GM18517 (cell line): Measurements from ENCODE around the gene ITGA3.

Experiments
- ATAC-seq: cut with Tn5 transposase; IDR thresholded peaks from one replicate; pipeline ENCODE4 v1.9.1; 2021; ENCODE audit warnings: mild to moderate bottlenecking, moderate library complexity; ENCODE audit not compliant: unreplicated experiment

Gene ITGA3

GRCh38 chr17:50123649-50124349 is 67.9 kb downstream of the ITGA3 start:
- no peak for ATAC-seq

DNA sequence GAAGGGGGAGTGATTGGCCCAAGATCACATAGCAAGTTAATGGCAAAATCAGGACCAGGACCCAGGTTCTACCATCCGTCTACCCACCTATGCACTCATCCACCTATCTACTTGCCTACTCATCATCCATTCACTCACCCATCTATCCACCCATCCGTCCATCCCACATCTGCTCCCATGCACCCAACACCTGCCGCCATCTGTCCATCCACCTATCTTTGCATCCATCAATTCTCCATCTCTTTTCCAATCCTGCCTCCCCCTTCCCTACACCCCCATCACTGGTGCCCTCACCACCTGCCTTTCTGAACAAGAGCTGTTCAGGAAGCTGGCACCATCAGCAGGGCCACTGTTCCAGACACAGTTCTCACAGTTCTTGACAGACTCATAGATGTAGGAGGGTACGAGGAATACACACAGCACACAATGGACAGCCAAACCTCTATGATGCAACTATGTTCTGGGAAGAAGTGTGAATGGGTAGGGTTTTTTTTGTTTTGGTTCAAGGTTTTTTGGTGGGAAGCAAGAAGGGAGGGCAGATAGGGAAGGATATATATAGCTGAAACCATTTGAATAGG is 69.6 kb downstream of the ITGA3 start:
- ATAC-seq, result no peak

DNA sequence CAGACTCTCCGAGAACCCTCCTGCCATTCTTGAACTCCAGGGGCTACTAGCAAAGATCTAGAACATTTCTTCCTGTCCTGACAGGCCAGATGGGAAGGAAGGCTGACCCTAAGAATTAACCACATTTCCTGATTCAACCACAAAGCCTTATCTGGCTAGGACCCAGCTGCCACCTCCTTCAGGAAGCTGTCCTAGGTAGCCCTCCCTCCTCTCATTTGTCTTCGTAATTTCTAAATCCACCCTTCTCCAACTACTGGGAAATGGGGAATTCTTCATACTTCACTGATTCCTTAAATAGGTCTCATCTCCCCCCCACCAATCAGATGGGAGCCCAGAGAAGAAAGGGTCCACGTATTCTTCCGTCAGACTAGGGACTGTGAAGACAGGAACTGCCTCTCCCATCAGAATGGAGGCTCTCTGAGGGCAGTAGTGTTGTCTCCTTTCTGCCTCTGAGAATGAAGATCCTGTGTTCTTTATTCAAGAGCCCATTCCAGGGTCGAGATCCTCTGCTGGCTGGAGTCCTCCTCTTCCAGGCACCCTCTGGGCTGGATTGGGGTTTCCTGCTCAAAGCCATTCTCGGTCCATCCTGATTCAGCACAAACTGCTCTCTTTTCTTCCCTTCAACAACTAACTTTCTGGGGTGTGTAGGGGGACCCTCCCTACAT is 71.9 kb downstream of the ITGA3 start:
- no peak for ATAC-seq

- no peak for ATAC-seq
Observed at GRCh38 chr17:50128441-50129352, 72.8 kb downstream of the ITGA3 start.

DNA sequence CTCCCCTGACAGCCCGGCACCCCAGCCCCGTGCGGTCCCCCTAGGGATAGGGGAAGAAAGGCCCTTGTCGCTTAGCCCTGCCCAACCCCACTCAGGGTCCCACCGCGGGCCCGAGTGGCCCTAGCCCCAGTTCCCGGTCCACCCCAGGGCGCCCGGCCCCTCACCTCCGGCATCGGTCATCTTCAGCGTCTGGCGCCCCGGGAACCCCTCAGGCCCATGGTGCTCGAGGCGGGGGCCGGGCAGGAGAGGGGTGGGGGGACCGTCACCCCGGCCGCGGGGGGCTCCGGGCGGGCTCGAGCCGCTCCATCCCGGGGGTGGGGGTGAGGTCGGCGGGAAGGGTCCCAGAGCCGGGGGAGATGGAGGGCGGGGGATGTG is 73.4 kb downstream of the ITGA3 start:
- no peak for ATAC-seq

DNA sequence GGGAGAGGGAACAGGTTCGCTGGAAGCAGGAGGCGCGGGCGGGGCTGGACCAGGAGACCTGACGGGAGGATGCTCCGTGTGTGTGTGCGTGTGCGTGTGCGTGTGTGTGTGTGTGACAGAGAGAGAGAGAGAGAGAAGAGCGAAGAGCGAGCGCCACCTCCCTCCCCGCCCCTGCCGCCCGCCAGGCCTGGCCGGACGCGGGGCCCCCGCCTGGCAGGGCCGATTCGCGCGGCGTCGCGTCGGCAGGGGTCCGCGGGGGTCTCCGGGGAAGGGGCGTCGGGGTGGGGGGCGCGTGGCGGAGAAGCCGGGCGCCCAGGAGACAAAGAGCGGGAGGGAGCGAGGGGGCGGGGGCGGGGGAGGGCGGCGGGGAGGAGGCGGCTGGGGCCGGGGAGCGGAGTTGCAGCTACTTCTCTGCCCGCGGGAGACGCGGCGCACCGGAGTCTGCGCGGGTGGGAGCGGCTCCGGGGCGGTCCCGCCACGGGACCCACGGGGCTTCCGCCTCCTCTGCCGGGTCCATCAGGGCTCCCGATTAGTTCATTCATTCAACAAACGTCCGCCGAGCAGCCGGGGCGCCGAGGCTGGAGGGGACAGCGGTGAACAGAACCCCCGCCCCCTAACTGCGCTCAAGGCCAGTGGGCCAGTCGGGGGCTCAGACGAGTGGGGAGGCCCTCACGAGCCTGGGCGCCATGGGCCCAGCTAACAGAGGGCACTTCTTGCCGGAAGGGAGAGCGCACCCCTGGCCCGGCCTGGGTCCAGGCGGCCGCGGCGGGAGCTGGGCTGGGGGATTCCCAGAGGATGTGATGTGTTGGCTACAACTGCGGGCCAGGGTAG is 74.0 kb downstream of the ITGA3 start, which contains the start of gene SAMD14:
SAMD14 (minus strand) TSS at position 433 of the 831 bp plus-strand sequence. CDS start 5,201 bp downstream, outside the sequence.
- ATAC-seq, result no peak

DNA sequence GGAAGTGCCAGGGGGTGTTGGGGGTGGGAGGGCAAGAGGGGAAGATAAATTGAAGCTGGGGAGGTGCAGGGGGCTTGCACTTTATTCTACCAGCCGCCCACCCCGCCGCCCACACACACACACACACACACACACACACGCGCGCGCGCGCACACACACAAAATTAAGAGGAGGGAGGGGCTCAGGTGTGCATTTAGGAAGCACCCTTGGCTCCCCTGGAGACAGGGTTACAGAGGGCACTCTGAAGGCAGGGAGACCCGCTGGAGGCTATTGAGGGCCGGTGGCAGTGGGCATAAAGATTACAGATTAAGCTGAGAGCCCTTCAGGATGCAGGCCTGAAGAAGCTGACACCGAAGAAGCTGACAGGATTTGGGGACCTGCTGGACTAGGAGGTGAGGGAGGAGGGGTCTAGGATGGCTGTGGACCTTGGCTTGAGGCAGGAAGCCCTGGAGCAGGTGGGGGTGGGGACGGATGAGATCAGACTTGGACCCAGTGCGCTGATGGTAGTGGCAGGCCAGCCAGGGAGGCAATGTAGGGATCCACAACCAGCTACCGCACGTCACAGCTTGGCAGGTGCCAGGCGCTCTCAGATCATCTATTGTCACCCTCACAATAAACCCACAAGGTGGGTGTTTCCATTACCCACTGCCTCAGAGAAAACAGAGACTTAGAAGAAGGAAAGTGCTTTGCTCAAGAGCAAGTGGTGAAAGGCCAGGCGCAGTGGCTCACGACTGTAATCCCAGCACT is 74.8 kb downstream of the ITGA3 start:
- ATAC-seq, result no peak

DNA sequence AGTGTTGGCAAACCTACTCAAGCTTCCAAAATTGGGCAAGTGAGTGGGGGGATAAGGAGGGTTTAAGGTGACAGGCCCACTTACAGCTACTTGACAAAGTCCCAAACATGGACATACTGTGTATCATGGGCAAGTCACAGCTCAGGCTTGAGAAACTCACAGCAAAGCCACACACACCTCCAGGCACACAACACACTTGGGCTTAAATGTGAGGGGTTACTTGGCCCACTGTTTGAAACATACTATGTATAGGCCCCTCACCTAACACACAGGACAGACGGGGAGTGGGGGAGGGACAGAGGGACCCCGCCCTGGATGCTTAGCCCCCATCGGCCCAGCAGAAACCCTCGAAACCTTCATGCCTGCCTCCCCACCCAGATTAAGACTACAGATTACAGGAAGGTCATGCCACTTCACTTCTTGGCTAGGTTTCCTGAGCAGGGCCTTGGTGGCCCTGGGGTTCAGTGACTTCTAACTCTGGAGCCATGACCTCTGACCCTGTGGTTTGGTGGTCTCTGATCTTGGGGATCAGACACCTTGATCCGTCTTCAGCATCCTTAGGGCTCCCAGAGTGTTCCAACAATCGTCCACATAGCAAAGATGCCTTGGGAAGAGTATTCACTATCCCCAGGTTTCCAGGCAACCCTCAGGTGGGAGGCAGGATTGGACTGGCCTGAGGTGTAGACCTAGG is 76.3 kb downstream of the ITGA3 start:
- no peak for ATAC-seq

- no peak for ATAC-seq
Observed at GRCh38 chr17:50133028-50133768, 77.3 kb downstream of the ITGA3 start.

DNA sequence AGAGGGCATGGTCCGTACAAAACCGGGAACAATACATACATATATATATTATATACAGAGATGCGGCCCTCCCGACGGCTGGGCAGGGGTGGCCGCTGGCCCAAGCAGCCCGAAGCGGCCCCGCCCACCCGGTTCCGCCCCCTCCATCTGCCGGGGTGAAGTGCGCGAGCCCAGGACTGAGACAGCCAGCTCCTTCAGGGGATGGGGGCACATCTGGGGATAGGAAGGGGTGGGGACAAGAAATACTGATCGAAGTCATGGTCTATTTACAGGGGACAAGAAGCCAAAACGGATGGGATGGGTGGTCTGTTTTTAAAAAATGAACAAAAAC is 77.8 kb downstream of the ITGA3 start:
- no peak for ATAC-seq

DNA sequence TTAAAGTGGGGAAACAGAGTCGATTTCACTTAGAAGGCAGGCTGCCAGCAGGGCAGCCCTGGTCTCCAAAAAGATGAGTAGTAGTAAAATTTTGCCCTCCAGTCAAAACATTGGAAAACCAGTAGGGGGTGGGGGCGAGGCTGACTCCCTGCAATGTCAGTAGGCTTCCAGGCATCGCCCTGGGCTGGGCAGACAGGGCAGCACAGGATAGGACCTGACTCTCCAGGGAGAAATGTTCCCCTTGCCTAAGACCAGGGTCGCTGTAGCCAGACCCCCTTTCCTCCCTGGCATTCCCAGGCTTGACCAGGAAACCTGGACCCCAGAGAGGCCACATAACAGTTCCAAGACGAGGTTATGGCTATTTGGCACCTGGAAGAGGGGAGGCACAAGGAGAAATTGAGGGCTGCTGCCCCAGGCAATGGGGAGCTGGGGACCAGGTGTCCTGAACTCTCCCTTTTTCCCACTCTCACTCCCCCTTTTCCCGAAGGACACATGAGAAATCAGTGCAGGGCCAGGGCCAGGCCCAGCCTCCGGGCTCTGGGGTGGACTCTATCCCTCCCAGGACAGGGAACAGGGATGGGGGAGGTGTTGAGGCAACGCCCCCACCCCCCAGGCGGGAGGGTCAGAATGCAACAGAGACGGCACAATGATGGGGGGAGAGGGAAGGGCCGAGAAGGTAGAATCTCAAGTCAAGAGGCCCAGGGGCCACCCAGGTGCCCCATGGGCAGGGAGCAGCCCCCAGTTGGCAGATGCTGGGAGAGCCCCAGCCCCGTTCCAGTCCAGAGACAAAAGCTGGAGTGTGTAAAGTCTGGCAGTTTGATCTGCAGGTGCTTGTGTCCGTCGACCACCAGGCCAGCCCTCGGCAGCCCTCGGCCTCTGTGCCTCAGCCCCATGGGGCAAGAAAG is 78.5 kb downstream of the ITGA3 start:
- no peak for ATAC-seq

GRCh38 chr17:50135316-50136095 is 79.6 kb downstream of the ITGA3 start:
- ATAC-seq, result no peak

- no peak for ATAC-seq
Observed at GRCh38 chr17:50136096-50136687, 80.3 kb downstream of the ITGA3 start.

DNA sequence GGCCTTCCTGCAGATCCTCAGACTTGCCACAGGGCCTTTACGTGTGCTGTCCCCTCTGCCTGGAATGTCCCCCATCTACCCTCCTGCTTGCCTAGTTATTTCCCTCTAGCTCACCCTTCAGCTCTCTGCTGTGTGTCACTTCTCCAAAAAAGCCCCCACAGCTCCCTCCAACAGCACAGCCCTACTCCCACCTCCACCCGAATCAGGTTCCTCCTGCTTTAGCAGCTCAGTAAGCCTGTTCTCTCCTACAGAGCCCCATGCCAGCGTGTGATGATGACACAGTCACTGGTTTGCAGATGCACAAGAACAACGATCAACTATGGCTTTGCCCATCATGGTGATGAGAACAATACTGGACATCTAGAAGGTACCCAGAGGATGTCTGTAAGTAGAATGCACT is 81.1 kb downstream of the ITGA3 start:
- ATAC-seq, result no peak

DNA sequence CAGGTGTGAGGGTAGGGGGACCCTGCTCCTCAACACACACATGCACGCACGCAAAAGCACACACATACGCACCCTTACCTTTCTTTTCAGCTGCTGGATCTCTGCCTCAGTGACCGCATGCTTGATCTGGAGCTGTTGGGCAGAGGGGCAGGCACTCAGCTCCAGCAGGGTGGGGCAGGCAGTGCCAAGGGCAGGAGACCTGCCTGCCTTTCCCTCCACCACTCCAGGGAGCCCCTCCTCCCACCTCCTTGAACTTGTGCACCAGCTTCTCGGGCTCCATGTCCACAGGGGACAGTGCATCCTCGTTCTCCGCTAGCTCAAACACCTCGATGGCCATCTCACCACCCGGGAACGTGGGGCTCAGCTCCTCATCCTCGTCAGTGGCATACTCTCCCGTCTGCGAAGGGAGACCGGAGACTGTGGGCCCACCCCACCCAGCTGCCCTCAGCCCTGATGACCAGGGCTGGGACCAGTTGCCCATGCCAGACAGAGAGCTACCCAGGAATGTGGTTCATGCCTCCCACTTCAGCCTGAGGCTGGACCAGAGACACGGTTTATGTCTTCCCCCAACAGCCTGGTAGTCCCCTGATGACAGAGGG is 83.4 kb downstream of the ITGA3 start:
- no peak for ATAC-seq
